H1 (cell line): ENCODE data around the gene IBSP. TPM values are rescaled to one million over a fixed set of nuclear protein-coding genes. Genes with fewer than 3 reads are reported as not detected.

ENCODE experiments used
- CTCF ChIA-PET: fragments of 300-600 bp; sonication (Branson Sonifier 250); formaldehyde crosslinking; loops from one replicate; lab custom pipeline; 2021; ENCODE audit not compliant: partially characterized antibody; lab: Charles Lee
- POLR2A ChIA-PET: fragments of 300-600 bp; sonication (Branson Sonifier 250); formaldehyde crosslinking; loops from one replicate; lab custom pipeline; 2021; ENCODE audit warnings: inconsistent platforms; ENCODE audit not compliant: partially characterized antibody; lab: Charles Lee
- DNase-seq, 2 experiments: peaks; one replicate each; pipeline versions ENCODE4 v3.0.0 to v3.0.0-alpha.2; 2010 to 2022; ENCODE audit warnings: low spot score in 2 of 2, low read depth in 1 of 2, mixed read lengths in 1 of 2
- FAIRE-seq: peaks from 2 replicates; lab custom pipeline; 2011; peaks lifted over from hg19 to GRCh38; lab: Jason Lieb, UNC
- H2AFZ ChIP-seq: 2 replicates; pipeline ENCODE4 v1.8.1; 2012; ENCODE audit warnings: low read length, inconsistent platforms
- H2AK5ac ChIP-seq: 2 replicates; pipeline ENCODE4 v1.6.1; 2013; ENCODE audit warnings: low read depth, low read length
- H2BK120ac ChIP-seq: replicated peaks from 2 replicates; pipeline ENCODE3; 2013; ENCODE audit warnings: low read depth, low read length, inconsistent platforms
- H2BK12ac ChIP-seq: 2 replicates; pipeline ENCODE4 v1.6.1; 2013; ENCODE audit warnings: low read depth, low read length
- H2BK15ac ChIP-seq: 2 replicates; pipeline ENCODE4 v1.6.1; 2013; ENCODE audit warnings: low read length
- H2BK20ac ChIP-seq: 2 replicates; pipeline ENCODE4 v1.6.1; 2013; ENCODE audit warnings: low read length
- H2BK5ac ChIP-seq: 2 replicates; pipeline ENCODE4 v1.6.1; 2013; ENCODE audit warnings: low read depth, low read length
- H3K14ac ChIP-seq: 2 replicates; pipeline ENCODE4 v1.6.1; 2013; ENCODE audit warnings: inconsistent platforms; ENCODE audit not compliant: insufficient read length
- H3K18ac ChIP-seq: 2 replicates; pipeline ENCODE4 v1.6.1; 2013; ENCODE audit warnings: low read length; ENCODE audit errors: extremely low read depth
- H3K23ac ChIP-seq: 2 replicates; pipeline ENCODE4 v1.6.1; 2013; ENCODE audit warnings: inconsistent platforms; ENCODE audit not compliant: insufficient read length
- H3K23me2 ChIP-seq: 2 replicates; pipeline ENCODE4 v1.6.1; 2013; ENCODE audit warnings: low read depth, low read length
- H3K27ac ChIP-seq: 2 replicates; pipeline ENCODE4 v1.6.1; 2011; ENCODE audit warnings: low read depth, low read length, inconsistent platforms
- H3K27me3 ChIP-seq, 4 experiments: replicated peaks in 1 of 4; 1 replicate in 1 of 4; 2 replicates in 3 of 4; pipeline versions ENCODE4 v1.6.1 to v1.8.1; 2011 to 2013; ENCODE audit warnings: low read length in 3 of 4, mild to moderate bottlenecking in 3 of 4, inconsistent platforms in 2 of 4, mixed read lengths in 2 of 4, moderate library complexity in 1 of 4; ENCODE audit not compliant: control insufficient read depth in 3 of 4, insufficient read depth in 3 of 4; ENCODE audit errors: extremely low read depth in 1 of 4
- H3K36me3 ChIP-seq, 4 experiments: 2 replicates each; pipeline versions ENCODE4 v1.6.1 to v1.8.1; 2011 to 2013; ENCODE audit warnings: mild to moderate bottlenecking in 4 of 4, low read length in 3 of 4, moderate library complexity in 2 of 4, control low read depth in 1 of 4, inconsistent platforms in 1 of 4; ENCODE audit not compliant: insufficient read depth in 4 of 4, control insufficient read depth in 2 of 4
- H3K4ac ChIP-seq: replicated peaks from 2 replicates; pipeline ENCODE3; 2013; ENCODE audit warnings: low read length, low read depth, mixed read lengths, inconsistent platforms; ENCODE audit not compliant: insufficient read length
- H3K4me1 ChIP-seq, 4 experiments: replicated peaks in 1 of 4; 1 replicate in 1 of 4; 2 replicates in 3 of 4; pipeline versions ENCODE4 v1.6.1 to v1.8.1; 2011 to 2013; ENCODE audit warnings: low read length in 3 of 4, inconsistent platforms in 2 of 4, mixed read lengths in 1 of 4; ENCODE audit not compliant: insufficient read depth in 4 of 4, control insufficient read depth in 3 of 4
- H3K4me2 ChIP-seq, 2 experiments: 2 replicates each; pipeline versions ENCODE4 v1.6.1 to v1.8.1; 2011 to 2013; ENCODE audit warnings: low read depth in 2 of 2, low read length in 2 of 2, control low read depth in 1 of 2, inconsistent platforms in 1 of 2, mild to moderate bottlenecking in 1 of 2; ENCODE audit not compliant: insufficient read depth in 1 of 2
- H3K4me3 ChIP-seq, 4 experiments: fragments of 200-600, 300-600 bp in 1 of 4; sonication (generic), shearing (Covaris generic), sonication (Bioruptor Twin) in 1 of 4; 2 replicates each; pipeline versions ENCODE4 v1.5.1 to v1.8.1; 2011 to 2016; ENCODE audit warnings: low read length in 4 of 4, low read depth in 3 of 4, control low read depth in 2 of 4, inconsistent platforms in 2 of 4, mild to moderate bottlenecking in 2 of 4, mixed read lengths in 1 of 4, moderate library complexity in 1 of 4; ENCODE audit not compliant: insufficient read depth in 2 of 4; ENCODE audit errors: extremely low read depth in 1 of 4
- H3K56ac ChIP-seq: replicated peaks from 2 replicates; pipeline ENCODE3; 2013; ENCODE audit warnings: low read depth, mild to moderate bottlenecking, mixed read lengths, low read length, inconsistent platforms; ENCODE audit not compliant: insufficient read length
- H3K79me1 ChIP-seq: 2 replicates; pipeline ENCODE4 v1.6.1; 2013; ENCODE audit warnings: low read depth, low read length, control low read depth
- H3K79me2 ChIP-seq, 2 experiments: 2 replicates each; pipeline versions ENCODE4 v1.6.1 to v1.8.1; 2012 to 2013; ENCODE audit warnings: low read length in 2 of 2, mild to moderate bottlenecking in 2 of 2, inconsistent platforms in 1 of 2; ENCODE audit not compliant: insufficient read depth in 2 of 2, control insufficient read depth in 1 of 2
- H3K9ac ChIP-seq, 4 experiments: replicated peaks in 1 of 4; 1 replicate in 1 of 4; 2 replicates in 3 of 4; pipeline versions ENCODE4 v1.6.1 to v1.8.1; 2011 to 2013; ENCODE audit warnings: low read depth in 3 of 4, low read length in 3 of 4, control low read depth in 2 of 4, mild to moderate bottlenecking in 2 of 4, moderate library complexity in 2 of 4, inconsistent platforms in 1 of 4; ENCODE audit errors: extremely low read depth in 1 of 4
- H3K9me3 ChIP-seq, 2 experiments: 2 replicates each; pipeline versions ENCODE4 v1.6.1 to v1.8.1; 2012 to 2013; ENCODE audit warnings: mild to moderate bottlenecking in 2 of 2, moderate library complexity in 2 of 2, control low read depth in 1 of 2, inconsistent platforms in 1 of 2, low read depth in 1 of 2, low read length in 1 of 2, mixed read lengths in 1 of 2; ENCODE audit not compliant: insufficient read depth in 2 of 2
- H4K20me1 ChIP-seq, 2 experiments: replicated peaks in 1 of 2; 2 replicates each; pipeline versions ENCODE3 to v1.8.1; 2011 to 2013; ENCODE audit warnings: inconsistent platforms in 2 of 2, low read length in 2 of 2, mild to moderate bottlenecking in 1 of 2; ENCODE audit not compliant: insufficient read depth in 2 of 2, control insufficient read depth in 1 of 2
- H4K5ac ChIP-seq: 2 replicates; pipeline ENCODE4 v1.6.1; 2013; ENCODE audit warnings: low read length, low read depth, mixed read lengths, inconsistent platforms; ENCODE audit not compliant: insufficient read length
- H4K8ac ChIP-seq: 2 replicates; pipeline ENCODE4 v1.8.0; 2013; ENCODE audit warnings: mild to moderate bottlenecking, moderate library complexity, low read length, inconsistent platforms; ENCODE audit not compliant: insufficient read depth; ENCODE audit errors: extremely low read depth
- H4K91ac ChIP-seq: replicated peaks from 2 replicates; pipeline ENCODE3; 2013; ENCODE audit warnings: low read length, mixed read lengths, inconsistent platforms; ENCODE audit not compliant: insufficient read length
- CHD1 ChIP-seq: IDR thresholded peaks from 2 replicates; pipeline ENCODE4 v1.6.1; 2012; ENCODE audit warnings: low read depth, low read length, improper control_type of control experiment
- CREB1 ChIP-seq: IDR thresholded peaks from 2 replicates; pipeline ENCODE4 v1.6.1; 2012; ENCODE audit warnings: inconsistent platforms
- CTBP2 ChIP-seq: IDR thresholded peaks from 2 replicates; pipeline ENCODE4 v1.7.0; 2011; ENCODE audit warnings: borderline replicate concordance, mild to moderate bottlenecking, moderate library complexity, mixed read lengths, low read length; ENCODE audit not compliant: insufficient read depth, insufficient read length
- NANOG ChIP-seq: IDR thresholded peaks from 2 replicates; pipeline ENCODE4 v1.6.1; 2011; ENCODE audit warnings: low read length, low read depth, mild to moderate bottlenecking, inconsistent platforms; ENCODE audit not compliant: insufficient read depth, poor library complexity, severe bottlenecking
- POLR2A ChIP-seq, 2 experiments: IDR thresholded peaks; 1 replicate in 1 of 2; 2 replicates in 1 of 2; pipeline ENCODE4 v1.6.1; 2011; ENCODE audit warnings: low read depth in 2 of 2, low read length in 2 of 2, mild to moderate bottlenecking in 2 of 2; ENCODE audit errors: control extremely low read depth in 1 of 2
- POLR2AphosphoS5 ChIP-seq: IDR thresholded peaks from 2 replicates; pipeline ENCODE4 v1.6.1; 2011; ENCODE audit warnings: low read depth, low read length
- RNF2 ChIP-seq: fragments of 200-900, 300-1000 bp; sonication (generic); IDR thresholded peaks from 2 replicates; pipeline ENCODE4 v1.7.1; 2016; ENCODE audit warnings: borderline replicate concordance, low read depth, mild to moderate bottlenecking, antibody characterized with exemption, low read length; ENCODE audit not compliant: poor library complexity, severe bottlenecking; ENCODE audit errors: missing control alignments
- SIN3A ChIP-seq, 2 experiments: IDR thresholded peaks in 1 of 2; conservative IDR thresholded peaks in 1 of 2; 2 replicates each; pipeline ENCODE4 v1.6.1; 2011 to 2012; ENCODE audit warnings: low read length in 2 of 2, improper control_type of control experiment in 1 of 2, low read depth in 1 of 2, mild to moderate bottlenecking in 1 of 2
- SP1 ChIP-seq: IDR thresholded peaks from 2 replicates; pipeline ENCODE4 v1.6.1; 2011; ENCODE audit warnings: low read depth, low read length
- WGBS, 2 experiments: shearing (Covaris generic) in 1 of 2; methylation state at CpG; one replicate each; pipeline versions ENCODE4 v1.1.6 to v1.1.7; 2013 to 2015; ENCODE audit warnings: low lambda C conversion rate in 2 of 2, mixed read lengths in 2 of 2, inconsistent platforms in 1 of 2, low coverage in 1 of 2, missing lambda C conversion rate in 1 of 2; ENCODE audit not compliant: insufficient replicate concordance in 2 of 2, insufficient coverage in 1 of 2, insufficient read length in 1 of 2; ENCODE audit errors: extremely low coverage in 1 of 2, missing lambda C conversion rate in 1 of 2; 5-methylcytosine and 5-hydroxymethylcytosine counted together
- polyA plus RNA-seq, 7 experiments: library from polyadenylated mRNA; depleted of rRNA in 3 of 7; stranded (reverse) in 5 of 7; unstranded in 2 of 7; fragments of >200 nt in 5 of 7; fragments of 200-250 nt in 2 of 7; gene quantifications; 1 replicate in 5 of 7; 2 replicates in 1 of 7; 4 replicates in 1 of 7; pipeline versions ENCODE4 v1.2.1 to v1.2.3, GENCODE V29; 2011 to 2013; ENCODE audit warnings: missing spikeins in 2 of 7, mixed read lengths in 2 of 7
- total RNA-seq: library from RNA; stranded (reverse); fragmentation: NEBNext Ultra II Directional; extraction: Animal tissue kit (Norgen Biotek cat#: 25700); gene quantifications from 2 replicates; pipeline ENCODE4 v1.2.1, GENCODE V29; 2021
- TF ChIP-seq, protein P1 (sequence below): IDR thresholded peaks from 2 replicates; pipeline ENCODE4 v1.6.1; 2012; ENCODE audit warnings: low read length, inconsistent platforms
- TF ChIP-seq, protein P2 (sequence below): IDR thresholded peaks from 2 replicates; pipeline ENCODE4 v1.6.1; 2011; ENCODE audit warnings: low read depth, mild to moderate bottlenecking, low read length; ENCODE audit not compliant: insufficient read depth

The IBSP gene
- total and polyA plus RNA-seq, 2 of the 8 experiments (the other 6 are each of a cell fraction or from before 2014, with no cell fraction given): not detected

DNA sequence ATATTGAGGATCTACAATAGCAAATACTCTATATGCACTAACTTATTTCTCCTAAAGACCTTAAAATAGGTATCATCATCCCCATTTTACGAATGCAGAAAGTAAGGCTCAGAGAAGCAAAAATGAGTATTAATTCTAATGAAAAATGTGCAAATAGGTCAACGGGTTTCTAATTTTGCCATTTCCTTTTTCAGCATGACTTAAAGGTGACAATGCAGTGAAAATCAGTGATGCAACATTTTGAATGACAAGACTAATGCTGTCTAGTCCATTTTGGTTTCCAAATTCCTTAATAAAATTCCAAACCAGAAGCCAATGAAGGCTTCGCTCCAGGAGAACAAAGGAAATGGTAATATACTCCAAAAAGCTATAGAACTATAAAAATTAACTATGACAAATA, 37.0 kb upstream of the IBSP start:
- H3K4me1 ChIP-seq: no peaks in the 10 kb centered on the region
- no peaks in the 10 kb centered on the region for H4K20me1 ChIP-seq
- DNase-seq (no peak), FAIRE-seq (no peak)
- POLR2A ChIA-PET: no interaction called here
- H3K79me1 ChIP-seq: no peaks in the 10 kb centered on the region
- no peak overlapping the region for H4K5ac ChIP-seq
- no peak overlapping the region for H3K4me3 ChIP-seq
- H3K9ac ChIP-seq: no peak overlapping the region
- no peak overlapping the region for H3K56ac ChIP-seq
- no peak overlapping the region for H2BK5ac ChIP-seq
- no peaks in the 10 kb centered on the region for H3K36me3 ChIP-seq
- H4K8ac ChIP-seq: no peak overlapping the region
- H3K23ac ChIP-seq: no peak overlapping the region
- no peak overlapping the region for H2BK12ac ChIP-seq
- H2BK120ac ChIP-seq: no peak overlapping the region
- no peak overlapping the region for H2AFZ ChIP-seq
- 86% methylated on average over 3 of the region's 3 CpGs; no CpG with 5 or more reads in 1 of the 2 experiments for WGBS, 2 experiments
- H2BK15ac ChIP-seq: no peak overlapping the region
- H3K18ac ChIP-seq: no peak overlapping the region
- H3K4ac ChIP-seq: no peak overlapping the region
- no peaks in the 10 kb centered on the region for H3K23me2 ChIP-seq
- H4K91ac ChIP-seq: no peak overlapping the region
- no peaks in the 10 kb centered on the region for H3K79me2 ChIP-seq
- H3K27me3 ChIP-seq: no peaks in the 10 kb centered on the region
- CTCF ChIA-PET: interaction anchor here (0.6 to 1.1 kb wide), 2 partner anchors 57 to 87 kb away, joined by 3 to 4 read pairs; no protein-coding TSS in a partner anchor
- H2AK5ac ChIP-seq: no peak overlapping the region
- no peaks in the 10 kb centered on the region for H3K9me3 ChIP-seq
- H3K27ac ChIP-seq: no peak overlapping the region
- no peak overlapping the region for H3K14ac ChIP-seq
- no peak overlapping the region for H2BK20ac ChIP-seq
- H3K4me2 ChIP-seq: no peak overlapping the region
- TF ChIP-seq CHD1: no peak
- TF ChIP-seq CTBP2: no peak
- TF ChIP-seq SP1: no peak
- no peak for TF ChIP-seq CREB1
- TF ChIP-seq, protein P1, sequence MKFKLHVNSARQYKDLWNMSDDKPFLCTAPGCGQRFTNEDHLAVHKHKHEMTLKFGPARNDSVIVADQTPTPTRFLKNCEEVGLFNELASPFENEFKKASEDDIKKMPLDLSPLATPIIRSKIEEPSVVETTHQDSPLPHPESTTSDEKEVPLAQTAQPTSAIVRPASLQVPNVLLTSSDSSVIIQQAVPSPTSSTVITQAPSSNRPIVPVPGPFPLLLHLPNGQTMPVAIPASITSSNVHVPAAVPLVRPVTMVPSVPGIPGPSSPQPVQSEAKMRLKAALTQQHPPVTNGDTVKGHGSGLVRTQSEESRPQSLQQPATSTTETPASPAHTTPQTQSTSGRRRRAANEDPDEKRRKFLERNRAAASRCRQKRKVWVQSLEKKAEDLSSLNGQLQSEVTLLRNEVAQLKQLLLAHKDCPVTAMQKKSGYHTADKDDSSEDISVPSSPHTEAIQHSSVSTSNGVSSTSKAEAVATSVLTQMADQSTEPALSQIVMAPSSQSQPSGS: no peak
- TF ChIP-seq POLR2A (IDR thresholded peaks at IDR 0.05; ENCODE audit: control extremely low read depth in 1 of 2, low read depth in 2 of 2, low read length in 2 of 2): no peak
- no peak for TF ChIP-seq SIN3A (conservative IDR thresholded peaks at IDR 0.05 in 1 of 2, IDR thresholded peaks at IDR 0.05 in 1 of 2; ENCODE audit: low read depth in 1 of 2, low read length in 2 of 2)
- TF ChIP-seq POLR2AphosphoS5: no peak
- TF ChIP-seq RNF2: no peak
- TF ChIP-seq, protein P2, sequence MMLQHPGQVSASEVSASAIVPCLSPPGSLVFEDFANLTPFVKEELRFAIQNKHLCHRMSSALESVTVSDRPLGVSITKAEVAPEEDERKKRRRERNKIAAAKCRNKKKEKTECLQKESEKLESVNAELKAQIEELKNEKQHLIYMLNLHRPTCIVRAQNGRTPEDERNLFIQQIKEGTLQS: no peak
- no peak for TF ChIP-seq NANOG
